Measurements from ENCODE around the gene OR1Q1.

GRCh38 chr9:122580360-122580759 lies 34.2 kb upstream of the OR1Q1 start:
- no peak for TF ChIP-seq CTCF (IDR thresholded peaks at IDR 0.05)
- no peak for TF ChIP-seq POLR2A (IDR thresholded peaks at IDR 0.05)

All from adrenal gland (tissue), 5 donors.